Endothelial cell of umbilical vein (primary cell): ENCODE data around the gene CHN2. TPM values are rescaled to one million over a fixed set of nuclear protein-coding genes. Genes with fewer than 3 reads are reported as not detected.

Source experiments
- BruUV-seq: library from RNA; stranded (reverse); fragments of 400-500 nt; replicated peaks from 2 replicates; lab custom pipeline; 2021; lab: Mats Ljungman, UMichigan
- CTCF ChIA-PET: fragments of 300-600, 350-600 bp; sonication (Branson Sonifier 250); formaldehyde crosslinking; loops from one replicate; lab custom pipeline; 2021; ENCODE audit warnings: antibody characterized with exemption, inconsistent platforms; lab: Charles Lee
- POLR2A ChIA-PET: fragments of 300-600, 350-600 bp; sonication (Branson Sonifier 250); formaldehyde crosslinking; loops from one replicate; lab custom pipeline; 2021; ENCODE audit warnings: antibody characterized with exemption, inconsistent platforms; lab: Charles Lee
- DNase-seq: peaks from one replicate; pipeline ENCODE4 v3.0.0-alpha.2; 2011; ENCODE audit warnings: low read depth, low spot score
- FAIRE-seq: peaks from 2 replicates; lab custom pipeline; 2011; peaks lifted over from hg19 to GRCh38; lab: Jason Lieb, UNC
- H2AFZ ChIP-seq: 2 replicates; pipeline ENCODE4 v1.6.0; 2012; ENCODE audit warnings: low read depth, low read length, control low read depth, inconsistent platforms
- H3K27ac ChIP-seq: 2 replicates; pipeline ENCODE4 v1.5.1; 2011; ENCODE audit warnings: low read depth, mild to moderate bottlenecking, control low read depth, low read length, moderate library complexity; ENCODE audit not compliant: insufficient read depth
- H3K27me3 ChIP-seq, 2 experiments: 2 replicates each; pipeline versions ENCODE4 v1.6.0 to v1.6.1; 2011; ENCODE audit warnings: low read length in 2 of 2, mixed read lengths in 1 of 2; ENCODE audit not compliant: control insufficient read depth in 2 of 2, insufficient read depth in 2 of 2
- H3K36me3 ChIP-seq, 2 experiments: 2 replicates in 1 of 2; 3 replicates in 1 of 2; pipeline ENCODE4 v1.5.1; 2011; ENCODE audit warnings: low read length in 2 of 2, mild to moderate bottlenecking in 1 of 2, moderate library complexity in 1 of 2; ENCODE audit not compliant: control insufficient read depth in 2 of 2, insufficient read depth in 2 of 2; ENCODE audit errors: extremely low read depth in 1 of 2
- H3K4me1 ChIP-seq: 3 replicates; pipeline ENCODE4 v1.5.1; 2011; ENCODE audit warnings: mild to moderate bottlenecking, low read length; ENCODE audit not compliant: control insufficient read depth, insufficient read depth; ENCODE audit errors: extremely low read depth
- H3K4me2 ChIP-seq: 2 replicates; pipeline ENCODE4 v1.6.1; 2011; ENCODE audit warnings: low read length, control low read depth, mixed read lengths; ENCODE audit not compliant: insufficient read depth
- H3K4me3 ChIP-seq, 3 experiments: fragments of 200-600 bp in 1 of 3; sonication (generic), shearing (Covaris generic) in 1 of 3; replicated peaks in 1 of 3; 2 replicates each; pipeline ENCODE4 v1.5.1; 2011 to 2016; ENCODE audit warnings: control low read depth in 3 of 3, low read length in 3 of 3, mild to moderate bottlenecking in 2 of 3, inconsistent platforms in 1 of 3, low read depth in 1 of 3, moderate library complexity in 1 of 3; ENCODE audit not compliant: insufficient read depth in 1 of 3
- H3K79me2 ChIP-seq: 2 replicates; pipeline ENCODE4 v1.6.0; 2012; ENCODE audit warnings: low read length, inconsistent platforms; ENCODE audit not compliant: control insufficient read depth, insufficient read depth
- H3K9ac ChIP-seq: replicated peaks from 2 replicates; pipeline ENCODE3; 2011; ENCODE audit warnings: low read length, control low read depth; ENCODE audit not compliant: insufficient read depth; ENCODE audit errors: extremely low read depth
- H3K9me1 ChIP-seq: replicated peaks from 3 replicates; pipeline ENCODE4 v1.6.0; 2011; ENCODE audit warnings: mild to moderate bottlenecking, low read length; ENCODE audit not compliant: control insufficient read depth, insufficient read depth; ENCODE audit errors: extremely low read depth
- H3K9me3 ChIP-seq: replicated peaks from 2 replicates; pipeline ENCODE4 v1.5.1; 2012; ENCODE audit warnings: low read length, inconsistent platforms; ENCODE audit not compliant: control insufficient read depth, insufficient read depth
- H4K20me1 ChIP-seq: replicated peaks from 2 replicates; pipeline ENCODE3; 2011; ENCODE audit warnings: mild to moderate bottlenecking, low read length; ENCODE audit not compliant: control insufficient read depth, insufficient read depth; ENCODE audit errors: extremely low read depth
- CTCF ChIP-seq, 2 donors: IDR thresholded peaks; 1 replicate in 1 of 2; 2 replicates in 1 of 2; pipeline ENCODE4 v1.5.1; 2011; ENCODE audit warnings: low read length in 2 of 2, mild to moderate bottlenecking in 2 of 2, moderate library complexity in 2 of 2, control low read depth in 1 of 2, inconsistent platforms in 1 of 2, low read depth in 1 of 2; ENCODE audit not compliant: insufficient read depth in 1 of 2; ENCODE audit errors: extremely low read depth in 1 of 2
- EZH2 ChIP-seq: IDR thresholded peaks from 2 replicates; pipeline ENCODE4 v1.6.1; 2012; ENCODE audit warnings: borderline replicate concordance, low read depth, mild to moderate bottlenecking, moderate library complexity, low read length, inconsistent platforms; ENCODE audit not compliant: severe bottlenecking
- FOS ChIP-seq: IDR thresholded peaks from 2 replicates; pipeline ENCODE4 v1.6.1; 2011; ENCODE audit warnings: mild to moderate bottlenecking, low read length, moderate library complexity, borderline replicate concordance; ENCODE audit not compliant: insufficient read depth
- GATA2 ChIP-seq: IDR thresholded peaks from 2 replicates; pipeline ENCODE4 v1.7.0; 2011; ENCODE audit warnings: low read depth, mild to moderate bottlenecking, moderate library complexity, mixed read lengths, low read length; ENCODE audit not compliant: insufficient read length, insufficient read depth
- JUN ChIP-seq: IDR thresholded peaks from 2 replicates; pipeline ENCODE4 v1.6.1; 2011; ENCODE audit warnings: borderline replicate concordance, low read depth; ENCODE audit not compliant: insufficient read length, insufficient read depth
- MYC ChIP-seq: IDR thresholded peaks from one replicate; pipeline ENCODE4 v1.6.1; 2011; ENCODE audit warnings: mild to moderate bottlenecking, low read depth, low read length
- POLR2A ChIP-seq: IDR thresholded peaks from 2 replicates; pipeline ENCODE4 v1.6.1; 2012; ENCODE audit warnings: low read depth, mild to moderate bottlenecking, control low read depth, low read length
- POLR2AphosphoS5 ChIP-seq: IDR thresholded peaks from 2 replicates; pipeline ENCODE4 v1.6.1; 2012; ENCODE audit warnings: low read depth, mild to moderate bottlenecking, control low read depth, low read length, moderate library complexity; ENCODE audit not compliant: insufficient read depth
- dilution Hi-C: fragments of 300-500 bp; cut with MboI; formaldehyde crosslinking; loops from one replicate; pipeline ENCODE4 v1.15.0; 2019; ENCODE audit warnings: low sequenced_read_pairs; ENCODE audit not compliant: extremely low pct_ligation_motif_present
- intact Hi-C: fragments of 100-400 bp; cut with micrococcal nuclease; formaldehyde crosslinking; loops from one replicate; pipeline ENCODE4 v1.10.0; 2022
- polyA plus RNA-seq, 4 experiments: library from polyadenylated mRNA; depleted of rRNA in 3 of 4; stranded (reverse) in 3 of 4; unstranded in 1 of 4; fragments of >200 nt; gene quantifications; 2 replicates each; pipeline versions ENCODE4 v1.2.1 to v1.2.3, GENCODE V29; 2011 to 2012; ENCODE audit warnings: missing spikeins in 1 of 4
- total RNA-seq: library from RNA; stranded (reverse); gene quantifications from 2 replicates; pipeline ENCODE4 v1.2.3, GENCODE V29; 2021
- TF ChIP-seq, protein P1 (sequence below): IDR thresholded peaks from 2 replicates; pipeline ENCODE4 v1.6.1; 2011; ENCODE audit not compliant: insufficient read depth, insufficient read length

Gene CHN2
- total and polyA plus RNA-seq, 2 donors (not counting 3 experiments of a cell fraction or from before 2014, with no cell fraction given), result 1.4 to 5.0 TPM

DNA sequence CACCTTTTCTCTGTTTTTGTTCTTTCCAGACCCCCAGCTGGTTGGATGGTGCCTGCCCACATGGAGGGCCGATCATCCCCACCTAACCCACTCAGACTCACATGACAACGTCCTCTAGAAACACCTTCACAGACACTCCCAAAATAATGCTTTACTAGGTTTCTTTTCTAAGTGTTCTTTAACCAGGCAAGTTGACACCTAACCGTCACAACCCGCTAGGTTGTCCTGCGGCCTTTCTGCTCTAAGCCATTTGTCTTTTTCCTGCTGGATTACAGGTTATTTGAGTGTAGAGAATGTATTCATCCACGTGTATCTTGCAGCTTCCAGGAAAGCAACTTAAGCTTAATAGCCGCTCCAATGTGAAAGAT is 54.8 kb downstream of the CHN2 start:
- ChIA-PET POLR2A (no interaction called here), CTCF (interaction anchor here (1.4 to 1.5 kb wide), 2 partner anchors 60 to 159 kb away, joined by 3 to 5 read pairs; no protein-coding TSS in a partner anchor)
- TF ChIP-seq, protein P1, sequence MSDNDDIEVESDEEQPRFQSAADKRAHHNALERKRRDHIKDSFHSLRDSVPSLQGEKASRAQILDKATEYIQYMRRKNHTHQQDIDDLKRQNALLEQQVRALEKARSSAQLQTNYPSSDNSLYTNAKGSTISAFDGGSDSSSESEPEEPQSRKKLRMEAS, result no peak
- TF ChIP-seq EZH2 (no peak), POLR2A (no peak), FOS (no peak), MYC (no peak), JUN (no peak), CTCF (IDR thresholded peaks at IDR 0.05; ENCODE audit: extremely low read depth in 1 of 2, insufficient read depth in 1 of 2, low read depth in 1 of 2, low read length in 2 of 2) (no peak), POLR2AphosphoS5 (no peak), GATA2 (no peak)
- no TSS peak for BruUV-seq
- H3K27ac ChIP-seq, result no peak overlapping the region
- no peaks in the 10 kb centered on the region for H3K36me3 ChIP-seq
- H3K9me1 ChIP-seq, result no peaks in the 10 kb centered on the region
- no peak overlapping the region for H2AFZ ChIP-seq
- H3K79me2 ChIP-seq, result no peaks in the 10 kb centered on the region
- no peaks in the 10 kb centered on the region for H3K27me3 ChIP-seq
- no peak overlapping the region for H3K4me2 ChIP-seq
- intact Hi-C loops (no loop called here), dilution Hi-C loops (no loop called here)
- H3K4me1 ChIP-seq, result no peaks in the 10 kb centered on the region
- H3K4me3 ChIP-seq, result no peak overlapping the region
- H4K20me1 ChIP-seq, result no peaks in the 10 kb centered on the region
- no peaks in the 10 kb centered on the region for H3K9me3 ChIP-seq
- DNase-seq (no peak), FAIRE-seq (no peak)
- H3K9ac ChIP-seq, result no peak overlapping the region
